Measurements from ENCODE around the gene SPAG17.
A peak's percentile ranks its signal among the peaks of the same experiment; 100 is the strongest.

The SPAG17 gene

DNA sequence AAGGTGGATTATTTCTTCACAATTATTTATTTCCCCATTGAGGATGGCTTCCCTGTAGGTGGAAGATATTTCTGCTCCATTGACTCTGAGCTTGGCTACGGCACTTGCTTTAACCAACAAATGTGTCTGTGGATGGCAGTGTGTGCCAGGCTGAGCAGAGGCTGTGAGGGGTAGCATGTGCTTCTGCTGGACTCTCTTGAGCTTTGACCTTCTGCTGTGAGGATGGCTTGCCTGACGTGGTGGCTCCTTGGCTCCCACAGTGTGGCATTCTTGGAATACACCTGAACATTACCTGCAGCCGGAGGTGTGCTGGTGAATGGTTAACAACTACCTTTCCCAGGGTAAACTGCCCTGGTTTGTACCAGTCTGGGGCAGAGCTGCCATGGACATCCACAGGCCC, 208.6 kb downstream of the SPAG17 start:
- Histone ChIP-seq H3K4me3 (ENCODE audit: severe bottlenecking) (no peak overlapping the region), H3K4me1 (ENCODE audit: insufficient read depth, poor library complexity, severe bottlenecking) (no peaks in the 10 kb centered on the region), H3K9me3 (ENCODE audit: severe bottlenecking) (no peaks in the 10 kb centered on the region), H3K36me3 (ENCODE audit: low read depth) (no peaks in the 10 kb centered on the region), H3K27ac (ENCODE audit: poor library complexity, severe bottlenecking) (no peak overlapping the region), H3K27me3 (ENCODE audit: insufficient read depth, poor library complexity, severe bottlenecking) (no peaks in the 10 kb centered on the region)
- DNase-seq (ENCODE audit: low spot score) (no peak), ATAC-seq (ENCODE audit: low read depth) (no peak)
- TF ChIP-seq, protein P1, sequence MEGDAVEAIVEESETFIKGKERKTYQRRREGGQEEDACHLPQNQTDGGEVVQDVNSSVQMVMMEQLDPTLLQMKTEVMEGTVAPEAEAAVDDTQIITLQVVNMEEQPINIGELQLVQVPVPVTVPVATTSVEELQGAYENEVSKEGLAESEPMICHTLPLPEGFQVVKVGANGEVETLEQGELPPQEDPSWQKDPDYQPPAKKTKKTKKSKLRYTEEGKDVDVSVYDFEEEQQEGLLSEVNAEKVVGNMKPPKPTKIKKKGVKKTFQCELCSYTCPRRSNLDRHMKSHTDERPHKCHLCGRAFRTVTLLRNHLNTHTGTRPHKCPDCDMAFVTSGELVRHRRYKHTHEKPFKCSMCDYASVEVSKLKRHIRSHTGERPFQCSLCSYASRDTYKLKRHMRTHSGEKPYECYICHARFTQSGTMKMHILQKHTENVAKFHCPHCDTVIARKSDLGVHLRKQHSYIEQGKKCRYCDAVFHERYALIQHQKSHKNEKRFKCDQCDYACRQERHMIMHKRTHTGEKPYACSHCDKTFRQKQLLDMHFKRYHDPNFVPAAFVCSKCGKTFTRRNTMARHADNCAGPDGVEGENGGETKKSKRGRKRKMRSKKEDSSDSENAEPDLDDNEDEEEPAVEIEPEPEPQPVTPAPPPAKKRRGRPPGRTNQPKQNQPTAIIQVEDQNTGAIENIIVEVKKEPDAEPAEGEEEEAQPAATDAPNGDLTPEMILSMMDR (IDR thresholded peaks at IDR 0.05; ENCODE audit: poor library complexity, severe bottlenecking): no peak

DNA sequence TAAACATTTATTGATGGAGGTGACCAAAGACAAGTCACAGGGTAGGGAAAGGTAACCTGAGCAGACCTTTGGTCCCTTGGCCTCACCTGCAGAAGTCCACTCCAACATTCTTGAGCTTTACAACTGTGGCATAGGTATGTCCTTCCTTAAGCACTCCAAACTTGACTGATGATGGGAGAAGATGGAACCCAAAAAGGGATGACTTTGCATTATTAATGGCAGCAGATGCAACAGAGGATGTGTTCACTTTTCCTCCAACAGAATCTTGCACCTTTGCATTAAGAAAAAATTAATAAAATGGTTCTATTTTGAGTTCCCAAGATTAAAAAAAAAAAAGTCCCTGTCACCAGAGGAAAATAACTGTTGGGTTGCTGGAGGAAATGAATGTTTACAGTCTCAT, 213.3 kb downstream of the SPAG17 start:
- no peaks in the 10 kb centered on the region for H3K27me3 ChIP-seq (ENCODE audit: insufficient read depth, poor library complexity, severe bottlenecking)
- ATAC-seq (ENCODE audit: low read depth) (no peak), DNase-seq (ENCODE audit: low spot score) (no peak)
- H3K9me3 ChIP-seq (ENCODE audit: severe bottlenecking): no peaks in the 10 kb centered on the region
- no peak overlapping the region for H3K27ac ChIP-seq (ENCODE audit: poor library complexity, severe bottlenecking)
- TF ChIP-seq, protein P1 (IDR thresholded peaks at IDR 0.05; ENCODE audit: poor library complexity, severe bottlenecking): no peak
- H3K36me3 ChIP-seq (ENCODE audit: low read depth): no peaks in the 10 kb centered on the region
- H3K4me1 ChIP-seq (ENCODE audit: insufficient read depth, poor library complexity, severe bottlenecking): peaks cover 2% of the 10 kb centered on the region
- H3K4me3 ChIP-seq (ENCODE audit: severe bottlenecking): no peak overlapping the region

DNA sequence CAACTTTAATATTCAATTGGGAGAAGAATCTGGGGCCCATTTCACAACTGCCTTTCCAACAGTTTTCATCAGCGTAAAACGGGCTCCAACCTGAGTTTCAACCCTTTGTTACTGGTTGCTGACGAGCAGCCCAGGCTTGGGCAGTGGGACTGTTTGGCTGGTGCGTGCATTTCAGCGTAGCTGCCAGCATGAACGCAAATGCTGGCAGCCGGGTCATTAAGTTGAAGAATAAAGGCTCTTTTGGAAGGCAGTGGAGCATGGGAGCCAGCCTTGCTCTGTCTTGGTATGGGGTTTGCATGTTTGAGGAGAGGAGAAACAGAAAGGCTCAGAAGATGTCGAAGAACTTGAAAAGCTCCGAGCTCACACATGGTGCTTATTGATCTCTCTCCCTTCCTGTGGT, 214.8 kb downstream of the SPAG17 start:
- H3K27ac ChIP-seq (ENCODE audit: poor library complexity, severe bottlenecking): no peak overlapping the region
- no peak overlapping the region for H3K4me3 ChIP-seq (ENCODE audit: severe bottlenecking)
- H3K4me1 ChIP-seq (ENCODE audit: insufficient read depth, poor library complexity, severe bottlenecking): peaks cover 2% of the 10 kb centered on the region
- no peak for ATAC-seq (ENCODE audit: low read depth)
- H3K9me3 ChIP-seq (ENCODE audit: severe bottlenecking): no peaks in the 10 kb centered on the region
- DNase-seq (ENCODE audit: low spot score): no peak
- TF ChIP-seq, protein P1 (IDR thresholded peaks at IDR 0.05; ENCODE audit: poor library complexity, severe bottlenecking): no peak
- H3K36me3 ChIP-seq (ENCODE audit: low read depth): no peaks in the 10 kb centered on the region
- H3K27me3 ChIP-seq (ENCODE audit: insufficient read depth, poor library complexity, severe bottlenecking): no peaks in the 10 kb centered on the region

DNA sequence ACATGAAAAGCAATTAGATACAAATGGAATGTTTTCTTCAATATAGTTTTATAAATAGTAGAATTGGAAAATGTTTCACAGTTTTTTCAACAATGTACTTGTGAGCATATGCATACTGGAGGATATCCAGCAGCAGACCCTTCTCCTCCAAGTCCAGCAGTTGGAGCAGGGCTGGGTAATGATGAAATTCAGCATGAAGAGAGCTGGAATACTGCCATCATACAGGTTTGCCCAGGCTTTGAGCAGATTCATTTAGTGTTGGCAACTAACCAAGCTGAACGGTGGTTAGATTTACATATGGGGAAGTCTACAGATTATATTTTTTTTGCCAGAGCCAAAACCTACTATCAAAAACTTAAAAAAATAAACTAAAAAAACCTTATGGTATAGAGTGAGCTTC, 217.1 kb downstream of the SPAG17 start:
- no peak overlapping the region for H3K4me3 ChIP-seq (ENCODE audit: severe bottlenecking)
- H3K27ac ChIP-seq (ENCODE audit: poor library complexity, severe bottlenecking): no peak overlapping the region
- DNase-seq (ENCODE audit: low spot score): no peak
- no peaks in the 10 kb centered on the region for H3K36me3 ChIP-seq (ENCODE audit: low read depth)
- no peaks in the 10 kb centered on the region for H3K9me3 ChIP-seq (ENCODE audit: severe bottlenecking)
- no peaks in the 10 kb centered on the region for H3K27me3 ChIP-seq (ENCODE audit: insufficient read depth, poor library complexity, severe bottlenecking)
- 0 out of 3 replicates have a peak, but pooled peaks have one; percentile 38 for ATAC-seq (ENCODE audit: low read depth)
- TF ChIP-seq, protein P1 (IDR thresholded peaks at IDR 0.05; ENCODE audit: poor library complexity, severe bottlenecking): no peak
- peaks cover 2% of the 10 kb centered on the region for H3K4me1 ChIP-seq (ENCODE audit: insufficient read depth, poor library complexity, severe bottlenecking)

GRCh38 chr1:117967477-117967876, 217.6 kb downstream of the SPAG17 start:
- no peak overlapping the region for H3K27ac ChIP-seq (ENCODE audit: poor library complexity, severe bottlenecking)
- H3K9me3 ChIP-seq (ENCODE audit: severe bottlenecking): no peaks in the 10 kb centered on the region
- peaks cover 2% of the 10 kb centered on the region for H3K4me1 ChIP-seq (ENCODE audit: insufficient read depth, poor library complexity, severe bottlenecking)
- TF ChIP-seq, protein P1 (IDR thresholded peaks at IDR 0.05; ENCODE audit: poor library complexity, severe bottlenecking): peak; percentile 39
- H3K4me3 ChIP-seq (ENCODE audit: severe bottlenecking): no peak overlapping the region
- no peaks in the 10 kb centered on the region for H3K36me3 ChIP-seq (ENCODE audit: low read depth)
- DNase-seq (ENCODE audit: low spot score): no peak
- no peaks in the 10 kb centered on the region for H3K27me3 ChIP-seq (ENCODE audit: insufficient read depth, poor library complexity, severe bottlenecking)
- ATAC-seq (ENCODE audit: low read depth): peak; percentile 59; the same call in 2 of the 3 replicates
